Activated naive CD4-positive, alpha-beta T cell treated with anti-CD3 and anti-CD28 coated beads, Interleukin-2, amount 50 U/mL, for 16 hours (primary cell): ENCODE data around the gene SRSF7.

Experiments used
- DNase-seq: peaks from one replicate; pipeline ENCODE4 v3.0.0-alpha.2; 2020

Gene SRSF7

DNA sequence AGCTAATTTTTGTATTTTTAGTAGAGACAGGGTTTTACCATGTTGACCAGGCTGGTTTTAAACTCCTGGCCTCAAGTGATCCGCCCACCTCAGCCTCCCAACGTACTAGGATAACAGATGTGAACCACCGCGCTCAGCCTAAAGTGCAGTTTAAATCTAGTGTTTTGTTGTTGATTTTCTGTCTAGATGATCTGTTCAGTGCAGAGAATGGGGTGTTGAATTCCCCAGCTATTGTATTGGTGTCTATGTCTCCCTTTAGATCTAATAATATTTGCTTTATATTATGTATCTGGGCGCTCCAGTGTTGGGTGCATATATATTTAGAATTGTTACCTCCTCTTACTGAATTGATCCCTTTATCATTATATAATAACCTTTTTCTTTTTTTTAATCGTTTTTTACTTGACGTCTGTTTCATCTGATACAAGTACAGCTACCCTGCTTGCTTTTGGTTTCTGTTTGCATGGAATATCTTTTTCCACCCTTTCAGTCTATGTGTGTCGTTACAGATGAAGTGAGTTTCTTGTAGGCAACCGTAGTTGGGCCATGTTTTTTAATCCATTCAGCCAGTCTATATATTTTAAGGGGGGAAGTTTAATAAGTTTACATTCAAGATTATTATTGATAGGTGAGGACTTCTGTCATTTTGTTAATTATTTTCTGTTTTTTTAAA, 50.9 kb downstream of the SRSF7 start:
- DNase-seq, result no peak

DNA sequence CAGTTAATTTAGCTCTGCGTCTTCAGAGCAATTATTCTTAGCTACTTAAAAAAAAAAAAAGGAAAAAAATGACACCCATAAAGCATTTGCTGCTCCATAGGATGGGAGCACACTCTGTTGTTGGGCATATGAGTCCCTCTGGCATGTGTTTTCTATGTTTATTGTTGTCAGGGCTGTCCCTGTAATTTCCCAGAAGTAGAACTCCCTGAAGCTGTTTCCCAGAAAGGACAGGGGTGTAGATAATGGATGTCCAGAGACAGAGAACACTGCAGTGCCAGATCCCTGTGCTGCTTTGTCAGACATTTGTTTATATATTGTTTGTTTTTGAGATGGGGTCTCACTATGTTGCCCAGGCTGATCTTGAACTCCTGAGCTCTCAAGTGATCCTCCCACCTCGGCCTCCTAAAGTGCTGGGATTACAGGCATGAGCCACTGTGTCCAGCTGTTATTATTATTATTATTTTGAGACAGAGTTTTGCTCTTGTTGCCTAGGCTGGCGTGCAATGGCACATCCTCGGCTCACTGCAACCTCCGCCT, 52.6 kb downstream of the SRSF7 start:
- DNase-seq, result no peak

- DNase-seq, result no peak
Measured at GRCh38 chr2:38697116-38697840, 53.9 kb downstream of the SRSF7 start.
